ENCODE measurements around the gene SLC45A1.
A peak's percentile ranks its signal among the peaks of the same experiment; 100 is the strongest.

Gene SLC45A1

GRCh38 chr1:8335246-8335645 lies 17.3 kb downstream of the SLC45A1 start:
- DNase-seq (ENCODE audit: low spot score): no peak

GRCh38 chr1:8337776-8338525 lies 20.0 kb downstream of the SLC45A1 start:
- no peak for DNase-seq (ENCODE audit: low spot score)

GRCh38 chr1:8338526-8339202 lies 20.8 kb downstream of the SLC45A1 start:
- no peak for DNase-seq (ENCODE audit: low spot score)

GRCh38 chr1:8339203-8339600 lies 21.3 kb downstream of the SLC45A1 start:
- DNase-seq (ENCODE audit: low spot score): no peak

- no peak for DNase-seq (ENCODE audit: low spot score)
Measured at GRCh38 chr1:8340448-8340847, 22.5 kb downstream of the SLC45A1 start.

GRCh38 chr1:8342325-8342724 lies 24.4 kb downstream of the SLC45A1 start:
- no peak for DNase-seq (ENCODE audit: low spot score)

- DNase-seq (ENCODE audit: low spot score): no peak
Measured at GRCh38 chr1:8343044-8343443, 25.1 kb downstream of the SLC45A1 start.

- DNase-seq (ENCODE audit: low spot score): no peak
Measured at GRCh38 chr1:8343464-8344001, 25.6 kb downstream of the SLC45A1 start.

GRCh38 chr1:8344893-8345507 lies 27.1 kb downstream of the SLC45A1 start:
- DNase-seq (ENCODE audit: low spot score): no peak

- DNase-seq (ENCODE audit: low spot score): no peak
Measured at GRCh38 chr1:8345621-8346415, 27.9 kb downstream of the SLC45A1 start.

- DNase-seq (ENCODE audit: low spot score): no peak
Measured at GRCh38 chr1:8347635-8348034, 29.7 kb downstream of the SLC45A1 start.

GRCh38 chr1:8348047-8348776 lies 30.3 kb downstream of the SLC45A1 start:
- DNase-seq (ENCODE audit: low spot score): no peak

- peak; percentile 43 for DNase-seq (ENCODE audit: low spot score)
Measured at GRCh38 chr1:8348777-8349472, 31.0 kb downstream of the SLC45A1 start.

- no peak for DNase-seq (ENCODE audit: low spot score)
Measured at GRCh38 chr1:8349473-8349865, 31.6 kb downstream of the SLC45A1 start.

GRCh38 chr1:8349961-8350360 lies 32.0 kb downstream of the SLC45A1 start:
- no peak for DNase-seq (ENCODE audit: low spot score)

GRCh38 chr1:8350914-8351684 lies 33.2 kb downstream of the SLC45A1 start:
- DNase-seq (ENCODE audit: low spot score): no peak

- no peak for DNase-seq (ENCODE audit: low spot score)
Measured at GRCh38 chr1:8351693-8352470, 34.0 kb downstream of the SLC45A1 start.

- no peak for DNase-seq (ENCODE audit: low spot score)
Measured at GRCh38 chr1:8352471-8352845, 34.5 kb downstream of the SLC45A1 start.

Data from putamen (tissue), 1 donor.